CD4-positive, alpha-beta T cell treated with Interferon gamma for 1 hour (primary cell): ENCODE results near the gene SMYD3.
"Not testable (repeated sequence)": the region's sequence is repeated elsewhere in the genome, so short reads cannot be mapped to it uniquely, and the experiment has no call there.

Experiments used
- DNase-seq: peaks from one replicate; pipeline ENCODE4 v3.0.0-alpha.2; 2020

Gene SMYD3

DNA sequence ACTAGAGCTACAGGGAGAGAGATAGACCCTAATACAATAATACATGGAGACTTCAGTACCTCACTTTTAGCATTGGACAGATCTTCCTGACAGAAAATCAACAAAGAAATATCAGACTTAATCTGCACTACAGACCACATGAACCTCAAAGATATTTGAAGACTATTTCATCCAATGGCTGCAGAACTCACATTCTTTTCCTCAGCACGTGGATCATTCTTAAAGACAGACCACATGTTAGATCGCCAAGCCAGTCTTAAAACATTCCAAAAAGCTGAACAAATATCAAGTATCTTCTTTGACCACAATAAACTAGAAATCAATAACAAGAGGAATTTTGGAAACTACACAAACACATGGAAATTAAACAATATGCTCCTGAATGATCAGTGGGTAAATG lies 776.3 kb downstream of the SMYD3 start:
- DNase-seq, result no peak

GRCh38 chr1:245728035-245728434 lies 779.0 kb downstream of the SMYD3 start:
- DNase-seq, result not testable (repeated sequence)

DNA sequence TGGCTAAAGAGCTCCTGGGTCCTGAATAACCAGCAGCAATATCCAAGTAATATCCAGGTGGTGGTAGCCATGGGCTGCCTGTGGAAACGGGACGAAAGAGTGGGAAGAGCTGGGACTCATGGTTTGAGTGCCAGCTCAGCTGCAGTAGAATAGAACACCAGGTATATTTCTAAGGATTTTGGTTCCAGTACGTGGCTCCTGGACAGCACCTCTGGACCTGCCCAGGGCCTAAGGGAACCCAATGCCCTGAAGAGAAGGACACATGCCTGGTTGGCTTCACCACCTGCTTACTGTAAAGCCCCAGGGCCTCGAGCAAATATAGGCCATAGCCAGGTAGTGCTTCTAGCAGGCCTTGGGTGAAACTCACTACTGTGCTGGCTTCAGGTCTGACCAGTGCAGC lies 785.6 kb downstream of the SMYD3 start:
- no peak for DNase-seq

DNA sequence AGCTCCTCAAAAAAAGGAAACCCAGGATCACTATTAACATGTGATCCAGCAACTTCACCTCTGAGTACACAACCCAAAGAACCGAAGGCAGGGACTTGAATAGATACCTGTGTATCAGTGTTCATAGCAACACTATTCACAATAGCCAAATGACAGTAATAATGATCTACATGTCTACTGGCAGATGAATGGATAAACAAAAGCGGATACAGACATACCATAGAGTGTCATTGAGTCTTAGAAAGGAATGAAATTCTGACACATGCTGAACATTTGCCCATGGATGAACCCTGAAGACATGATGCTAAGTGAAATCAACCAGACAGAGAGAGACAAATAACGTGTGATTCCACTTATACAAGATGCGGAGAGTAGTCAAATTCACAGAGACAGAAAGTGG lies 788.1 kb downstream of the SMYD3 start:
- DNase-seq, result no peak

- no peak for DNase-seq
Measured at GRCh38 chr1:245718123-245718522, 789.0 kb downstream of the SMYD3 start.

DNA sequence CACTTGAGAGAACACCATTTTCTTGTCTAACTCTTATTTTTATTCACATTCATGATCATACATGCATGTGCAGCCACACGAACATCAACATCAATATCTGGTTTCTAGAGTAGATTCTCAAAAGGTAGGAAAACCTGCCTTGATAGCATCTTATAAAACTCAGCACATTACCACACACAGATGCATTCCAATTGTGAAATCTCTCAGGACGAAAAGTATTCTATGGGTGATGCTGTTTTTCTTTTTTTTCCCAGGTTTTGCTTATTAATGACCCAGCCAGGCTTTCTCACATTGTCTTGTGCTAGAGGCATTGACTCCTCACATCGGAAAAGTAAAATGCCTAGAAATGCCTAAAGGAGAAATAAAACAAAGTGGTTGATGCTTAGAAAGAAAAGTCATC lies 789.5 kb downstream of the SMYD3 start:
- no peak for DNase-seq

DNA sequence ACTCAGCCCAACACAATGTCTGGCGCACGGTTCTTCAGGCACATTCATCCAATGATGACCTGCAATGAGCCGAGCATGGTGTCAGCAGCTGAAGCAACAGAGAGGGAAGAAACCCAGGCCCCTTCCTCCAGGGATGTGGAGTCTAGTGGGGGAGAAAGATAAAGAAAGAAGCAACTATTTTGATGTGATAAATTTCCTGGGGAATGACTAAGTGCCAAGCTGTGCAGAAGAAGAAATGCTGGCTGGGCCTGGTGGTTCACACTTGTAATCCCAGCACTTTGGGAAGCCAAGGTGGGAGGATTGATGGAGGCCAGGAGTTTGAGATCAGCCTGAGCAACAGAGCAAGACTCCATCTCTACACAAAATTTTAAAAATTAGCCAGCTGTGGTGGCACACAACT lies 790.5 kb downstream of the SMYD3 start:
- DNase-seq, result no peak

DNA sequence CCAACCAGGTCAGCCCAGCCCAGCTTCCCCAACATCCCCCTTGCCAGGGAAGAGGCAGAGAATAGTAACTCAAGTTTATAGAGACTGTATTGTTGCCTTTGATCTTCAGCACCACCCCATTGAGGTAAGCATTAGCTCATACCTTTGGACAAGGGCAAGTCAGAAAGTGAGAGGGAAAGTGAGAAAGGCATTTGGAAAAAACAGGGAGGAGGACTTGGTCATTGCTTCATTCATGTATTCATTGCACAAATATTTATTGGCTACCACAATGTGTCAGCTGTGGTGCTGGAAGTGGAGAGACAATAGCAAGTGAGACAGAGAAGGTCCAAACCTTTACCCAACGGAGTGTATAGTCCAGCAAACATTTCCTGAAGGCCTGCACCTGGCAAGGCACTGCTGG lies 791.1 kb downstream of the SMYD3 start:
- no peak for DNase-seq

DNA sequence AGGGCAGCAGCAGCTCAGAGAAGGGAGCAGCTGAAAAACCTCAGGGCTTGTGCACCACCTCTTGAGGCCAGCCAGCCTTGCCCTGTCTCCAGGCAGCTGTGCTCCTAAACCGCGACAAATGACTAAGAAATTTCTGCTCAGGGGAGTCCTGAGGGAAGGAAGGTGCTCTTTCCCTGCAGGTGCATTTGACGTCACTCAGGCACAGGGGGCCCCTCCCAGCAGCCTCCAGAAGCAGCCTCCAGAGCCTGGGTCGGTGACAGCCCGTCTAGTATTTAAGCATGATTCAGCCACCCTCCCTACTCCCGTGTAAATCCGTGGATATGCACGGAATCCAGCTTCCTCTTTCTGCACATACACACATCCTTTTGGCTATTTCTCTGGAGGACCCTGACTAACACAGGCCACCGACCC lies 791.8 kb downstream of the SMYD3 start:
- no peak for DNase-seq

DNA sequence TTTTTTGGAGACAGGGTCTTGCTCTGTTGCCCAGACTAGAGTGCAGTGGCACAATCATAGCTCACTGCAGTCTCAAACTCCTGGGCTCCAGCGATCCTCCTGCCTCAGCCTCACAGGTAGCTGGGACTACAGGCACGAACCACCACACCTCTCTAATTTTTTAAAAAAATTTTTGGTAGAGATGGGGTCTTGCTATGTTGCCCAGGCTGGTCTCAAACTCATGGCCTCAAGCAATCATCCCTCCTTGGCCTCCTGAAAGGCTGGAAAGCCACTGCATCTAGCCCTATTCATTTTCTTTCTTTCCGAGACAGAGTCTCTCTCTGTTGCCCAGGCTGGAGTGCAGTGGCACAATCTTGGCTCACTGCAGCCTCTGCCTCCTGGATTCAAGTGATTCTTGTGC lies 793.1 kb downstream of the SMYD3 start:
- DNase-seq, result not testable (repeated sequence)

DNA sequence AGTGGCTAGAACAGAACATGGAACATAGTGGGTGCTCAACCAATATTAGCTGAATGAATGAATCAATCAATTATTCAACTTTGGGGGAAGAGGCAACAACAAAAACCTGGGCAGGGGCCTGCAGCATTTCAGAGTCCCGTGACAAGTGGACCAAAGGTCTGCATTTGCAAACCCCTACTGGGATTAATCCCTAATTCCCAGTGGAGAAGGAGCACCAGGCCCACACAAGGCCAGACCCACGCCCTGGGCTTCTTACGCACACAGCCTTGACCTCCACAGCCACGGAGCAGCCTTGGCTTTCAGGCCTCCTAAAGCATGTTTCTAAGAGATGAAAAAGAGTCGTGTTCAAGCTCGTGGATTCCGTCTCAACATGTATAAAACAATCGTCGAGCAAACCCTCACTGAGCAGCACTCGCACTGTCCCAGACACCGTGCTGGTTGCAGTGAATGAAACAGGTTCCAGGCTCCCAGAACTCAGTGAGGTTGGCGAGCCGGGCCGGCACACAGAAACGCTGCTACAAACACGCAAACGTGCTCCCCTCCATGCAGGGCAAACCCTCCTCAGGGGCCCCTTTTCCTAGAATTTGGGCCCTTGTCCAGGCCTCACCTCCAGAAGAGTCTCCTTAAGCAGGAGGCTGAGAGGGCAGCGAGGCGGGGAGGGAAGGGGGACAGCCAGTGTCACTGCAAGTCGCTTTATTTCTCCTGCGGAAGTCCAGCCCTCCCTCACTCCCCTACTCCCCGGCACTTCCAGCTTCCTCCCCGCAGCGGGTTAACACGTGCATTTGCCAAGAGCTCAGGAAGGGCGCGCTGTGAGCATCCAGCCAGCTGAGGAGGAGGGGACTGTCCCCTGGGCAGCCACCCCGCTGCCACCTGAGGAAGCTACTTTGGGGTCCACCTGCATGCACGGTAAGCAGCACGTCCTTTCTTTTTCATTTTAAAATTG lies 795.8 kb downstream of the SMYD3 start:
- DNase-seq, result no peak

DNA sequence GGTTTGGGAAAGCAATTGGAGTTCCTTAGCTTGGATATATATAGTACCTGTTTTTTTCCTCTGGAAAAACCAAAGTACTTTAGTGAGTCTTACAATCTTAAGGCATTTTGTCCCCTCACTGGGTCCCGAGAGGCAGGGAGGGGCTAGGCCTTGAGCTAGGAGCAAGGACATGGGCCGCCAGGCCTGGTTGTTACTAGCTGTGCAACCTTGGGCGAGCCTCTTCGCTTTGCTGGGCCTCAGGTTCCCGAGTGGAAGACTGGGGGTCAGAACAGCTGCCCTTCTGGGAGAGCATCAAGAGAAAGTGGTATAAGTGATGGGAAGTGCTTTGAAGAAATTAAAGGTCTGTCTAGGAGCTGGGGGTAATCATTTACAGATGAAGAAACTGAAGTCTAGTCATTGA lies 799.1 kb downstream of the SMYD3 start:
- DNase-seq, result no peak

GRCh38 chr1:245704765-245705164 lies 802.3 kb downstream of the SMYD3 start:
- DNase-seq, result no peak

DNA sequence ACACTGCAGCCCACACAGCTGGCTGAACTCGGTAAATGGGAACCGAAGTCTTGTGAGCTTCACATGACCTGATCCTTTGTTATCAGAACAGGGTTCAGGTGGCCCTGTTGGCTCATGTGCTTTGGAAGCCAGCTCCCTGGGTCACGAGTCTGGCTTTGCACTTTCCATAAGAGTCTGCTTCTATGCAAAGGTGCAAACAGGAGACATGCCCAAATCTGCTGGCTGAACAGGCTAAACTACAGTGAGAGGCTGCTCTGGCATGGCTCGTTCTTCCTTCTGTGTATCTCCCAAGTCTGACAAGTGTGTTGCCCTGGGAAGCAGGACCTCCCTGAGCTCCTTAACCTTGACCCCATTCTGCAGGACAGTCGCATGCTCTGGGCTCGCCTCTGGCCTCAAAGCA lies 802.7 kb downstream of the SMYD3 start:
- DNase-seq, result no peak

- no peak for DNase-seq
Measured at GRCh38 chr1:245702346-245702745, 804.7 kb downstream of the SMYD3 start.

GRCh38 chr1:245701631-245702030 lies 805.4 kb downstream of the SMYD3 start:
- DNase-seq, result no peak

DNA sequence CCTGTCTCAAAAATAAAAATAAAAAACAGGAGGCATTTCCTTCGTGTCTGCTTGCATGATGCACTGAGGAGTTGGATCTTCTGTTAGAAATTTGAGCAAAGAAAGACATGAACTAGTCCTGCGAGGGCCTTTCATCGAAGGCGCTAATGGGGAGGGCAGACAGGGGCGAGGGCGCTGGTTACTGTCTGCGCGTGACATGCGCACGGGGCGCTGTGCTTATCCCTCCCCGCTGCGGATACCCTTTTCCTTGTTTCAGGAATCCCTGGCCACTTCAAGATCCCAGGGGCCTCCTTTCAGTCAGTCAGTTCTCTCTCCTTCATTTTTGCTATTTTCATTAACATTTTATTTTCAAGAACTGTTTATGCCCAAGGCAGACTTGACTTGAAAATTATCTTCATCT lies 806.4 kb downstream of the SMYD3 start:
- no peak for DNase-seq
